H9 (cell line): Measurements from ENCODE around the gene PTTG1IP. TPM values are rescaled to one million over a fixed set of nuclear protein-coding genes. Genes with fewer than 3 reads are reported as not detected.
A peak's percentile ranks its signal among the peaks of the same experiment; 100 is the strongest.

Source experiments
- DNase-seq: peaks from one replicate; pipeline ENCODE4 v3.0.0-alpha.2; 2017
- H2AFZ ChIP-seq: one replicate; pipeline ENCODE4 v1.6.1; 2013; ENCODE audit warnings: mild to moderate bottlenecking, low read length, control low read depth, moderate library complexity
- H2AK5ac ChIP-seq: 2 replicates; pipeline ENCODE4 v1.6.1; 2013; ENCODE audit warnings: low read length, control low read depth, mixed read lengths; ENCODE audit not compliant: insufficient read length
- H2BK120ac ChIP-seq: one replicate; pipeline ENCODE4 v1.6.1; 2013; ENCODE audit warnings: low read depth, mild to moderate bottlenecking, low read length, control low read depth, inconsistent platforms; ENCODE audit not compliant: poor library complexity, severe bottlenecking
- H2BK12ac ChIP-seq: 2 replicates; pipeline ENCODE4 v1.6.1; 2013; ENCODE audit warnings: low read length, control low read depth, mixed read lengths, low read depth; ENCODE audit not compliant: insufficient read length
- H2BK15ac ChIP-seq: 2 replicates; pipeline ENCODE4 v1.6.1; 2013; ENCODE audit warnings: low read depth, low read length, control low read depth
- H2BK20ac ChIP-seq: one replicate; pipeline ENCODE4 v1.6.1; 2013; ENCODE audit warnings: low read depth, mild to moderate bottlenecking, low read length, control low read depth, inconsistent platforms; ENCODE audit not compliant: poor library complexity, severe bottlenecking
- H2BK5ac ChIP-seq: 2 replicates; pipeline ENCODE4 v1.6.1; 2013; ENCODE audit warnings: low read length, control low read depth, mixed read lengths; ENCODE audit not compliant: insufficient read length
- H3K14ac ChIP-seq: 2 replicates; pipeline ENCODE4 v1.6.1; 2013; ENCODE audit warnings: low read length, control low read depth; ENCODE audit not compliant: insufficient read depth
- H3K18ac ChIP-seq: 2 replicates; pipeline ENCODE4 v1.6.1; 2013; ENCODE audit warnings: low read depth, mild to moderate bottlenecking, mixed read lengths, low read length, control low read depth; ENCODE audit not compliant: insufficient read length
- H3K23ac ChIP-seq: 2 replicates; pipeline ENCODE4 v1.6.1; 2013; ENCODE audit warnings: low read length, control low read depth, mixed read lengths, low read depth; ENCODE audit not compliant: insufficient read length
- H3K23me2 ChIP-seq: 2 replicates; pipeline ENCODE4 v1.6.1; 2013; ENCODE audit warnings: low read depth, mild to moderate bottlenecking, mixed read lengths, low read length, control low read depth; ENCODE audit not compliant: insufficient read length, poor library complexity, severe bottlenecking
- H3K27ac ChIP-seq: 2 replicates; pipeline ENCODE4 v1.5.1; 2013; ENCODE audit warnings: low read length, control low read depth, mixed read lengths, low read depth; ENCODE audit not compliant: insufficient read length
- H3K27me3 ChIP-seq: 2 replicates; pipeline ENCODE4 v1.6.1; 2013; ENCODE audit warnings: low read length, control low read depth, inconsistent platforms; ENCODE audit not compliant: insufficient read depth
- H3K4ac ChIP-seq: 2 replicates; pipeline ENCODE4 v1.6.1; 2013; ENCODE audit warnings: low read depth, mild to moderate bottlenecking, control low read depth, inconsistent platforms, low read length, moderate library complexity
- H3K4me1 ChIP-seq: 2 replicates; pipeline ENCODE4 v1.6.1; 2013; ENCODE audit warnings: low read length, control low read depth, inconsistent platforms; ENCODE audit not compliant: insufficient read depth
- H3K4me2 ChIP-seq: 2 replicates; pipeline ENCODE4 v1.6.1; 2013; ENCODE audit warnings: low read length, control low read depth, mixed read lengths; ENCODE audit not compliant: insufficient read length, insufficient read depth
- H3K56ac ChIP-seq: 2 replicates; pipeline ENCODE4 v1.6.1; 2013; ENCODE audit warnings: low read depth, mild to moderate bottlenecking, mixed read lengths, low read length, control low read depth; ENCODE audit not compliant: insufficient read length
- H3K79me1 ChIP-seq: 2 replicates; pipeline ENCODE4 v1.6.1; 2013; ENCODE audit warnings: low read depth, mild to moderate bottlenecking, moderate library complexity, low read length, control low read depth, inconsistent platforms; ENCODE audit not compliant: insufficient read depth, poor library complexity, severe bottlenecking
- H3K79me2 ChIP-seq: 2 replicates; pipeline ENCODE4 v1.6.1; 2013; ENCODE audit warnings: low read length, control low read depth, inconsistent platforms; ENCODE audit not compliant: insufficient read depth
- H3K9ac ChIP-seq: 2 replicates; pipeline ENCODE4 v1.6.1; 2013; ENCODE audit warnings: low read length, control low read depth, mixed read lengths; ENCODE audit not compliant: insufficient read length; ENCODE audit errors: extremely low read depth
- H3K9me3 ChIP-seq: one replicate; pipeline ENCODE4 v1.6.1; 2013; ENCODE audit warnings: low read depth, low read length, inconsistent platforms; ENCODE audit not compliant: control insufficient read depth
- H3T11ph ChIP-seq: one replicate; pipeline ENCODE4 v1.6.1; 2013; ENCODE audit warnings: mild to moderate bottlenecking, low read length, control low read depth, inconsistent platforms
- H4K20me1 ChIP-seq: one replicate; pipeline ENCODE4 v1.6.1; 2013; ENCODE audit not compliant: control insufficient read depth, insufficient read length, insufficient read depth
- H4K5ac ChIP-seq: 2 replicates; pipeline ENCODE4 v1.6.1; 2013; ENCODE audit warnings: low read depth, mild to moderate bottlenecking, mixed read lengths, low read length, control low read depth; ENCODE audit not compliant: insufficient read length
- H4K8ac ChIP-seq: replicated peaks from 2 replicates; pipeline ENCODE4 v1.6.1; 2013; ENCODE audit warnings: low read length, control low read depth, mixed read lengths, low read depth; ENCODE audit not compliant: insufficient read length
- H4K91ac ChIP-seq: 2 replicates; pipeline ENCODE4 v1.6.1; 2013; ENCODE audit warnings: low read depth, mild to moderate bottlenecking, moderate library complexity, mixed read lengths, low read length, control low read depth; ENCODE audit not compliant: insufficient read length
- H3K27ac Mint-ChIP-seq, 3 experiments: 2 replicates in 2 of 3; 3 replicates in 1 of 3; pipeline ENCODE4 v1.8.0; 2020 to 2021; ENCODE audit warnings: mixed read lengths in 3 of 3, mild to moderate bottlenecking in 1 of 3, moderate library complexity in 1 of 3
- H3K27me3 Mint-ChIP-seq: 2 replicates; pipeline ENCODE4 v1.8.0; 2021; ENCODE audit warnings: low read depth, mild to moderate bottlenecking, moderate library complexity, mixed read lengths
- H3K36me3 Mint-ChIP-seq, 3 experiments: 2 replicates in 2 of 3; 3 replicates in 1 of 3; pipeline ENCODE4 v1.8.0; 2020 to 2021; ENCODE audit warnings: low read depth in 3 of 3, mixed read lengths in 3 of 3; ENCODE audit not compliant: insufficient read depth in 1 of 3
- H3K4me1 Mint-ChIP-seq, 2 experiments: 2 replicates each; pipeline ENCODE4 v1.8.0; 2020; ENCODE audit warnings: mixed read lengths in 2 of 2
- H3K4me3 Mint-ChIP-seq, 2 experiments: 2 replicates in 1 of 2; 3 replicates in 1 of 2; pipeline ENCODE4 v1.8.0; 2020 to 2021; ENCODE audit warnings: mild to moderate bottlenecking in 2 of 2, mixed read lengths in 2 of 2, moderate library complexity in 1 of 2
- H3K9me3 Mint-ChIP-seq, 2 experiments: 2 replicates in 1 of 2; 3 replicates in 1 of 2; pipeline ENCODE4 v1.8.0; 2020; ENCODE audit warnings: mild to moderate bottlenecking in 2 of 2, mixed read lengths in 2 of 2, moderate library complexity in 1 of 2
- WGBS: extraction: QIAGEN DNeasy Blood & Tissue Kit; methylation state at CpG from one replicate; pipeline ENCODE4 v1.1.7; 2013; ENCODE audit warnings: missing lambda C conversion rate, low lambda C conversion rate, mixed read lengths; ENCODE audit not compliant: insufficient read length; ENCODE audit errors: extremely low coverage; 5-methylcytosine and 5-hydroxymethylcytosine counted together
- total RNA-seq: library from RNA; stranded (reverse); gene quantifications from 2 replicates; pipeline ENCODE4 v1.2.1, GENCODE V29; 2021
- TF ChIP-seq, protein P1 (sequence below): fragments of 200-600 bp; sonication (generic); conservative IDR thresholded peaks from 3 replicates; pipeline ENCODE4 v1.8.0; 2021; ENCODE audit warnings: antibody characterized with exemption, mild to moderate bottlenecking

The PTTG1IP gene
- total RNA-seq, 1 experiment from 2014 or later, result 107 TPM

DNA sequence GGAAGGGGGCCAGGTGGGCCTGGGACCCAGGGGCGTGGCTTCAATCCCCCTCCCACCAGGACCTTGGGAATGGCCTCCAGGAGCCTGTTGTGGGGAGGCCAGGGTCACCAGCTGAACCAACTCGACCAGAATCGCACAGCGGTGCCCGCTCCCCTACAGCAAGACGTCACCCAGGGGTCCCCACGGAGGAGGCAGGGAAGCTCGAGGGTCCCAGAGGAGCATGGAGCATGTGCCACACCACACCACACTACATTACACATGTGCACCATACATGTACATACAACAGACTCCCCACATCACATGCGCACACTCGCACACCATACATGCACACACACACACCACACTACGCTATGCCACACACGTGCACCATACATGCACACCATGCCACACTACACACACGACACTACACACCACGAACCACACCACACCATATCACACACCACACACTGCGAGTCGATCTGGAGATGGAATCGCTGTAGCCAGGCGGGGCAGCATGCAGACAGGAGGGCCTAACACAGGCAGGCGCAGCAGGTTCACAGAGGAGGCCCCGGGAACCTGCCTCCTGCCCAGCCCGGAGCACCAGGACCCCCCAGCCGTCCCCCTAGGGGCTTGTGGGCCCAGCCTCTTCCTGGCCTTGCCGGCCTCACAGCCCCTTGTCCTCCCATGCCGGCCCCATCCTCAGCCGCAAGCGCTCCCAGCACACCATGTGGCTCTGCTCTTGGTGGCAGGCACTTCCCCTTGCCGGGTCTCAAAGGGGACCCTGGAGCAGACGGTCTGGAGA, 46.6 kb upstream of the PTTG1IP start:
- Histone ChIP-seq H3K56ac (no peak overlapping the region), H2BK20ac (no peak overlapping the region), H3K14ac (peak overlapping the region; percentile 20; the same call in 1 of the 2 replicates), H3K23ac (no peak overlapping the region), H2AFZ (no peak overlapping the region), H3T11ph (no peak overlapping the region), H2BK120ac (no peak overlapping the region), H3K23me2 (no peaks in the 10 kb centered on the region), H4K20me1 (no peaks in the 10 kb centered on the region), H3K4ac (no peak overlapping the region), H4K8ac (peak overlapping the region; percentile 22), H2BK15ac (no peak overlapping the region), H3K27me3 (peaks cover 50% of the 10 kb centered on the region; the same call in 1 of the 2 replicates), H4K91ac (no peak overlapping the region), H3K9me3 (no peaks in the 10 kb centered on the region), H3K4me1 (peaks cover 3% of the 10 kb centered on the region; the same call in 1 of the 2 replicates), H3K79me1 (no peaks in the 10 kb centered on the region), H4K5ac (peak overlapping the region; percentile 7), H2AK5ac (no peak overlapping the region), H2BK12ac (no peak overlapping the region), H3K4me2 (peak overlapping the region; percentile 46), H3K18ac (peak overlapping the region; percentile 20), H3K9ac (no peak overlapping the region), H3K79me2 (no peaks in the 10 kb centered on the region), H3K27ac (no peak overlapping the region), H2BK5ac (no peak overlapping the region)
- TF ChIP-seq, protein P1, sequence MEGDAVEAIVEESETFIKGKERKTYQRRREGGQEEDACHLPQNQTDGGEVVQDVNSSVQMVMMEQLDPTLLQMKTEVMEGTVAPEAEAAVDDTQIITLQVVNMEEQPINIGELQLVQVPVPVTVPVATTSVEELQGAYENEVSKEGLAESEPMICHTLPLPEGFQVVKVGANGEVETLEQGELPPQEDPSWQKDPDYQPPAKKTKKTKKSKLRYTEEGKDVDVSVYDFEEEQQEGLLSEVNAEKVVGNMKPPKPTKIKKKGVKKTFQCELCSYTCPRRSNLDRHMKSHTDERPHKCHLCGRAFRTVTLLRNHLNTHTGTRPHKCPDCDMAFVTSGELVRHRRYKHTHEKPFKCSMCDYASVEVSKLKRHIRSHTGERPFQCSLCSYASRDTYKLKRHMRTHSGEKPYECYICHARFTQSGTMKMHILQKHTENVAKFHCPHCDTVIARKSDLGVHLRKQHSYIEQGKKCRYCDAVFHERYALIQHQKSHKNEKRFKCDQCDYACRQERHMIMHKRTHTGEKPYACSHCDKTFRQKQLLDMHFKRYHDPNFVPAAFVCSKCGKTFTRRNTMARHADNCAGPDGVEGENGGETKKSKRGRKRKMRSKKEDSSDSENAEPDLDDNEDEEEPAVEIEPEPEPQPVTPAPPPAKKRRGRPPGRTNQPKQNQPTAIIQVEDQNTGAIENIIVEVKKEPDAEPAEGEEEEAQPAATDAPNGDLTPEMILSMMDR, result no peak
- WGBS, result 100% methylated on average over 2 of the region's 28 CpGs
- no peaks in the 10 kb centered on the region for H3K36me3 Mint-ChIP-seq
- H3K4me1 Mint-ChIP-seq, result peaks cover 2 to 13% of the 10 kb centered on the region in 2 experiments
- DNase-seq, result no peak
- H3K4me3 Mint-ChIP-seq, result peak overlapping the region in 1 of 2 experiments; percentile 40; a peak in 4 of 5 replicates
- peaks cover 69% of the 10 kb centered on the region for H3K27me3 Mint-ChIP-seq
- H3K9me3 Mint-ChIP-seq, result no peaks in the 10 kb centered on the region; a peak in 1 of 5 replicates
- no peak overlapping the region for H3K27ac Mint-ChIP-seq
